Measurements from ENCODE around the gene RNF183. TPM values are rescaled to one million over a fixed set of nuclear protein-coding genes. Genes with fewer than 3 reads are reported as not detected.
"Not testable (repeated sequence)": the region's sequence is repeated elsewhere in the genome, so short reads cannot be mapped to it uniquely, and the experiment has no call there.

RNF183 gene
- total RNA-seq, 1 experiment from 2014 or later: not detected

GRCh38 chr9:113316030-113316429 is 12.9 kb upstream of the RNF183 start:
- DNase-seq (ENCODE audit: low spot score): no peak

- no peak for DNase-seq (ENCODE audit: low spot score)
These were observed 12.1 kb upstream of the RNF183 start for GRCh38 chr9:113315231-113315630.

GRCh38 chr9:113313261-113313660 is 10.1 kb upstream of the RNF183 start:
- no peak for DNase-seq (ENCODE audit: low spot score)

- DNase-seq (ENCODE audit: low spot score): no peak
These were observed 8.8 kb upstream of the RNF183 start for GRCh38 chr9:113311961-113312360.

GRCh38 chr9:113310538-113310937 is 7.4 kb upstream of the RNF183 start:
- DNase-seq (ENCODE audit: low spot score): no peak

- peak; percentile 32 for DNase-seq (ENCODE audit: low spot score)
These were observed 6.1 kb upstream of the RNF183 start for GRCh38 chr9:113309204-113309813.

GRCh38 chr9:113307396-113307975 is 4.3 kb upstream of the RNF183 start:
- DNase-seq (ENCODE audit: low spot score): no peak

GRCh38 chr9:113306566-113306965 is 3.4 kb upstream of the RNF183 start:
- no peak for DNase-seq (ENCODE audit: low spot score)

- DNase-seq (ENCODE audit: low spot score): no peak
These were observed 1.6 kb downstream of the RNF183 start for GRCh38 chr9:113301548-113301947.

- DNase-seq (ENCODE audit: low spot score): peak; percentile 10
These were observed 3.3 kb downstream of the RNF183 start for GRCh38 chr9:113299800-113300292.

GRCh38 chr9:113298924-113299770 is 4.0 kb downstream of the RNF183 start:
- no peak for DNase-seq (ENCODE audit: low spot score)

GRCh38 chr9:113298311-113298710 is 4.9 kb downstream of the RNF183 start:
- no peak for DNase-seq (ENCODE audit: low spot score)

- DNase-seq (ENCODE audit: low spot score): no peak
These were observed 6.2 kb downstream of the RNF183 start for GRCh38 chr9:113296796-113297558.

- not testable (repeated sequence) for DNase-seq (ENCODE audit: low spot score)
These were observed 6.9 kb downstream of the RNF183 start for GRCh38 chr9:113296247-113296646.

GRCh38 chr9:113293285-113293878 is 9.8 kb downstream of the RNF183 start:
- DNase-seq (ENCODE audit: low spot score): no peak

GRCh38 chr9:113290052-113290607 is 13.0 kb downstream of the RNF183 start:
- DNase-seq (ENCODE audit: low spot score): no peak

- no peak for DNase-seq (ENCODE audit: low spot score)
These were observed 14.1 kb downstream of the RNF183 start for GRCh38 chr9:113289091-113289490.

GRCh38 chr9:113281356-113281755 is 21.8 kb downstream of the RNF183 start:
- no peak for DNase-seq (ENCODE audit: low spot score)

- DNase-seq (ENCODE audit: low spot score): no peak
These were observed 24.3 kb downstream of the RNF183 start for GRCh38 chr9:113278840-113279239.

GRCh38 chr9:113275157-113276131 is 27.7 kb downstream of the RNF183 start, which contains the start of the genes CDC26 and PRPF4:
Gene CDC26 (minus strand): TSS chr9:113275572. CDS start chr9:113272507, 3,065 bp downstream.
Gene PRPF4 (plus strand): TSS chr9:113275658. CDS start chr9:113275744, 86 bp downstream.
- peak; percentile 99 for DNase-seq (ENCODE audit: low spot score)

Data from H4 (cell line).